ENCODE data around the gene SCARB1. TPM values are rescaled to one million over a fixed set of nuclear protein-coding genes. Genes with fewer than 3 reads are reported as not detected.

The SCARB1 gene
- total RNA-seq, 2 donors from 2014 or later, result 16.5 to 18.9 TPM

DNA sequence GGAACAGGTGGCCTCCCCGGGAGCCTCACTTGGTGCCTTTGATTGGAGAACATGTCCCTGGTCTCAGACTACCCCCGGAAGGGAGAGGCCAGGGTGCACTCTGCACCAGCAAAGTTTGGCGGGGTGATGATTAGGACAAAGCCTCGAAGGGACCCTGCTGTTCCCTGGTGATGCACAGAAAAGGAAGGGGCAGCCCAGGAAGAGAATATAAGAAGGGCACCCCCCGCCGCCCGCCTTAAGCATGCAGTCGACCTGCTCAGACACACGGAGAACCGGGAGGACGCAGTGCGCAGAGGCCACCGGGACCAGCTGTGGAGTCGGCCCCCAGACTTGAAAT, 6.9 kb downstream of the SCARB1 start:
- DNase-seq (no peak), ATAC-seq (no peak)
- WGBS, 2 donors, result 89 to 93% methylated on average over 13 to 14 of the region's 14 CpGs
- no peak for TF ChIP-seq POLR2A (IDR thresholded peaks at IDR 0.05)
- no peak for TF ChIP-seq CTCF (IDR thresholded peaks at IDR 0.05)
- intact Hi-C loops (cut with DNase I), result no loop called here
- H3K4me3 ChIP-seq, result no peak overlapping the region
- no peaks in the 10 kb centered on the region for H3K27me3 ChIP-seq
- H3K4me1 ChIP-seq, result peaks cover 25% of the 10 kb centered on the region
- no peak overlapping the region for H3K27ac ChIP-seq
- no peaks in the 10 kb centered on the region for H3K36me3 ChIP-seq (replicated peaks in 1 of 2; ENCODE audit: insufficient read depth in 1 of 2, low read depth in 2 of 2)
- no peaks in the 10 kb centered on the region for H3K9me3 ChIP-seq

DNA sequence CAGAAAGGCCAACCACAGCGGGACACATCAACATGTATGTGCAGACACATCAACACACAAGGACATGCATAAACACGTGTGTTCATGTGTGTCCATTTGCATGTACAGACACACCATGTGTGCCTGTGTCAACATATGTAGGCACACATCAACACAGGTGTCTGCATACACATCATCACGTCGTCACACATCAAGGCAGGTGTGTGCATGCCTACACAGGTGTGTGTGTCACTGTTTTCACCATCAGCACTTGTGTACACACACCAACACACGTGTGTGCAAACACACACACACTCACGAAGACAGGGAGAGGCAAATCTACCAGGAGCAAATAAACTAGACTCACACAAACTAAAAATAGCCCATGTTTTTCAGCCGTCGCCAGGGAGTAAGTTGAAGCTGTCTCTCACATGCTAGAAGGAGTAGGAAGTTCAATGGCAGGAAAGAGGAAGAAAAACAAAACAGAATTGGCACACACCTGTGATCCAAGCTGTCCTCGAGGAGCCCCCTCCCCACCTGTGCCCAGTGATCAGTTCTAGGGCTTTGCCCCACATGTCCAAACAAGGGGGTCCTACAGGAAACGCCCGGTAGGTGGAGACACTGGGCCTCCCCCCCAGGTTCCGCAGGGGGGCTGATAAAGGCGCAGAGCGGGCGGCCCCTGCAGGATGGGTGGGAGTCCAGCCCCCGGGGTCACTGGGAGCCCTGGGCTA, 7.4 kb downstream of the SCARB1 start:
- Histone ChIP-seq H3K27me3 (no peaks in the 10 kb centered on the region), H3K4me3 (no peak overlapping the region), H3K36me3 (replicated peaks in 1 of 2; ENCODE audit: insufficient read depth in 1 of 2, low read depth in 2 of 2) (no peaks in the 10 kb centered on the region), H3K4me1 (peaks cover 25% of the 10 kb centered on the region), H3K9me3 (no peaks in the 10 kb centered on the region), H3K27ac (no peak overlapping the region)
- ATAC-seq, result no peak
- WGBS, 2 donors, result 41 to 51% methylated on average over 9 to 16 of the region's 16 CpGs
- intact Hi-C loops (cut with DNase I), result no loop called here
- no peak for DNase-seq
- TF ChIP-seq POLR2A (IDR thresholded peaks at IDR 0.05) (no peak), CTCF (IDR thresholded peaks at IDR 0.05) (no peak)

DNA sequence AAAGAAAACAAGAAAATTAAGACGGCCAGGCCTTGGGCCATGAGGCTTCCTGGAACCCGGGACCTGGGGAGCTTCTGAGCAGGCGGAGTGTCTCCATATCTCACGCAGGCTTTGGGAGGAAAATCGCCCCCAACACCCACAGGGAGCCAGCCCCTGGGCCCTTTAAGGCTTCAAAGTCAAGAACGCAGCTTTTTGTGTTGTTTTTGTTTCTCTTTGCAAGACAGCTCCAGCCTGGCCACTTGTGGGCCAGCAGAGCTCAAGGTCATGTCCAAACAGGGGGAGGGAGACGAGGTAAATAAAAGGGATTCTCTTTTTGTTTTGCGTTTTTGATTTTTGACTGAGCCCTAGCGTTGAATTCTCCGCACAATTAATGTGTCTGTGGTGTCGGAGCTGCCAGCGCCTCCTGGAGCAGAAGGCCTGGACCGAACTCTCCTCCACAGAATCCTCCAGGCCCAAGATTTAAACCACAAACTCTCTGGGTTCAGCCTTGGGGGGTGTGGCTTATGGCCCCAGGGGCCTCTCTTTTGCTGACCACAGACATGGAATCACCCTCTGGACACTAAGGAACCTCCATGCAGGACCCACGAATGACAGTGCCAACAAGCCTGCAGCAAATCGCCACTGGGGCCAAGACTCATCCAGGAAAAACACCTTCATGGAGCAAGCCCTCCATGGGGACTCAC, 8.2 kb downstream of the SCARB1 start:
- H3K36me3 ChIP-seq (replicated peaks in 1 of 2; ENCODE audit: insufficient read depth in 1 of 2, low read depth in 2 of 2), result no peaks in the 10 kb centered on the region
- H3K9me3 ChIP-seq, result no peaks in the 10 kb centered on the region
- H3K27ac ChIP-seq, result no peak overlapping the region
- peaks cover 25% of the 10 kb centered on the region for H3K4me1 ChIP-seq
- no peak overlapping the region for H3K4me3 ChIP-seq
- ATAC-seq, result no peak
- DNase-seq, result no peak
- no peaks in the 10 kb centered on the region for H3K27me3 ChIP-seq
- 70 to 77% methylated on average over 13 to 15 of the region's 15 CpGs for WGBS, 2 donors
- TF ChIP-seq CTCF (IDR thresholded peaks at IDR 0.05) (no peak), POLR2A (IDR thresholded peaks at IDR 0.05) (no peak)
- intact Hi-C loops (cut with DNase I), result no loop called here

DNA sequence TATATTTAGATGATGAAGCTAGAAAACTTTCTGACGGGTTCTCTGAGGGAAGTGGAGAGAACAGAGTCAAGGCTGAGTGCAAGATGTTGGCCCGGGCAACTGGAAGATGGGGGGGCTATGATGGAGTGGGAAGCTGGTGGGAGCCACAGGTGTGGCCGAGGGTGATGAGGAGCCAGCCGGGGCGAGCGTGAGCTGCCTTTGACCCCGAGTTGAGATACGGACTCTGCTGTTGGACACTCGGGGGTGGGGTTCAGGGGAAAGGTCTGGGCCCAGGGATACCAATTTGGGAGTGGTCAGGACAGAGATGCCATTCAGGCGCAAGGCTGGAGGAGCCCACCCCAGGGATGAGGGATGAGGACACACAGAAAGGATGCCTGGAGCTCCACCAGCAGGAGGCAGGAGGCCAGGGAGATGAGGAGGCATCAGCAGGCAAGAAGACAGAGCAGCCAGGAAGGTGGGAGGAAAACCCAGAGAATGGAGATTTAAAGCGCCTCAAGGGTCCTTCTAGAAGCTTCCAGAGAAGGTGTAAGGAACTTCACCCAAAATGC, 9.0 kb downstream of the SCARB1 start:
- WGBS, 2 donors, result 90 to 95% methylated on average over 11 of the region's 11 CpGs
- no peak overlapping the region for H3K27ac ChIP-seq
- no peaks in the 10 kb centered on the region for H3K9me3 ChIP-seq
- no peak overlapping the region for H3K4me3 ChIP-seq
- no peaks in the 10 kb centered on the region for H3K27me3 ChIP-seq
- intact Hi-C loops (cut with DNase I), result no loop called here
- TF ChIP-seq CTCF (IDR thresholded peaks at IDR 0.05), result no peak
- no peak for TF ChIP-seq POLR2A (IDR thresholded peaks at IDR 0.05)
- H3K36me3 ChIP-seq (replicated peaks in 1 of 2; ENCODE audit: insufficient read depth in 1 of 2, low read depth in 2 of 2), result no peaks in the 10 kb centered on the region
- ATAC-seq, result no peak
- peaks cover 25% of the 10 kb centered on the region for H3K4me1 ChIP-seq
- DNase-seq, result no peak

Measured in body of pancreas (tissue), 4 donors.